GM12801 (cell line): ENCODE measurements around the gene ENPP6.

Experiments used
- CTCF ChIP-seq: IDR thresholded peaks from one replicate; pipeline ENCODE4 v1.5.1; 2011; ENCODE audit warnings: control low read depth; ENCODE audit not compliant: insufficient read length; ENCODE audit errors: extremely low read depth

Gene ENPP6

GRCh38 chr4:184250795-184251669 is 33.4 kb upstream of the ENPP6 start:
- TF ChIP-seq CTCF = no peak

- no peak for TF ChIP-seq CTCF
Measured at GRCh38 chr4:184248216-184248615, 30.5 kb upstream of the ENPP6 start.

- TF ChIP-seq CTCF = no peak
Measured at GRCh38 chr4:184247421-184247820, 29.7 kb upstream of the ENPP6 start.

- no peak for TF ChIP-seq CTCF
Measured at GRCh38 chr4:184246426-184246825, 28.8 kb upstream of the ENPP6 start.

- TF ChIP-seq CTCF = no peak
Measured at GRCh38 chr4:184238072-184238745, 20.5 kb upstream of the ENPP6 start.

GRCh38 chr4:184237612-184238011 is 19.9 kb upstream of the ENPP6 start:
- TF ChIP-seq CTCF = no peak

GRCh38 chr4:184235526-184235925 is 17.9 kb upstream of the ENPP6 start:
- TF ChIP-seq CTCF = no peak
